GM12873 (cell line): Measurements from ENCODE around the gene ITGAX.

Experiments used
- TF ChIP-seq, protein P1 (sequence below): IDR thresholded peaks from 2 replicates; pipeline ENCODE4 v1.5.1; 2012; ENCODE audit warnings: low read depth, mild to moderate bottlenecking, moderate library complexity, low read length, control low read depth; ENCODE audit not compliant: insufficient read depth; ENCODE audit errors: missing control alignments

ITGAX gene

DNA sequence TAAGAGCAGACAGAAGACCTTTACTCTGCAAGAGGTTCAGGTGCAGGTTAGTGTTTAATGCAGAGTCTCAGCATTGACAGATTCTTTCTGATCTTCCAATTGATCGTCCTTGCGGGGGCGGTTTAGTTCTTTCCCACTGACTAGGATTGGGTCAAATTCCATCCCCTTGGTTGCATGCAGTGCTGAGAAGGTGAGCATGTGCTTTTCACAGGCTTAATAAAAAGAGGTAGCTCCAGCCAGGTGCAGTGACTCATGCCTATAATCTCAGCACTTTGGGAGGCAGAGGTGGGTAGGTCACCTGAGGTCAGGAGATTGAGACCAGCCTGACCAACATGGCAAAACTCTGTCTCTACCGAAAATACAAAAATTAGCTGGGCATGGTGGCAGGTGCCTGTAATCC, 30.7 kb downstream of the ITGAX start:
- TF ChIP-seq, protein P1, sequence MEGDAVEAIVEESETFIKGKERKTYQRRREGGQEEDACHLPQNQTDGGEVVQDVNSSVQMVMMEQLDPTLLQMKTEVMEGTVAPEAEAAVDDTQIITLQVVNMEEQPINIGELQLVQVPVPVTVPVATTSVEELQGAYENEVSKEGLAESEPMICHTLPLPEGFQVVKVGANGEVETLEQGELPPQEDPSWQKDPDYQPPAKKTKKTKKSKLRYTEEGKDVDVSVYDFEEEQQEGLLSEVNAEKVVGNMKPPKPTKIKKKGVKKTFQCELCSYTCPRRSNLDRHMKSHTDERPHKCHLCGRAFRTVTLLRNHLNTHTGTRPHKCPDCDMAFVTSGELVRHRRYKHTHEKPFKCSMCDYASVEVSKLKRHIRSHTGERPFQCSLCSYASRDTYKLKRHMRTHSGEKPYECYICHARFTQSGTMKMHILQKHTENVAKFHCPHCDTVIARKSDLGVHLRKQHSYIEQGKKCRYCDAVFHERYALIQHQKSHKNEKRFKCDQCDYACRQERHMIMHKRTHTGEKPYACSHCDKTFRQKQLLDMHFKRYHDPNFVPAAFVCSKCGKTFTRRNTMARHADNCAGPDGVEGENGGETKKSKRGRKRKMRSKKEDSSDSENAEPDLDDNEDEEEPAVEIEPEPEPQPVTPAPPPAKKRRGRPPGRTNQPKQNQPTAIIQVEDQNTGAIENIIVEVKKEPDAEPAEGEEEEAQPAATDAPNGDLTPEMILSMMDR, result no peak

DNA sequence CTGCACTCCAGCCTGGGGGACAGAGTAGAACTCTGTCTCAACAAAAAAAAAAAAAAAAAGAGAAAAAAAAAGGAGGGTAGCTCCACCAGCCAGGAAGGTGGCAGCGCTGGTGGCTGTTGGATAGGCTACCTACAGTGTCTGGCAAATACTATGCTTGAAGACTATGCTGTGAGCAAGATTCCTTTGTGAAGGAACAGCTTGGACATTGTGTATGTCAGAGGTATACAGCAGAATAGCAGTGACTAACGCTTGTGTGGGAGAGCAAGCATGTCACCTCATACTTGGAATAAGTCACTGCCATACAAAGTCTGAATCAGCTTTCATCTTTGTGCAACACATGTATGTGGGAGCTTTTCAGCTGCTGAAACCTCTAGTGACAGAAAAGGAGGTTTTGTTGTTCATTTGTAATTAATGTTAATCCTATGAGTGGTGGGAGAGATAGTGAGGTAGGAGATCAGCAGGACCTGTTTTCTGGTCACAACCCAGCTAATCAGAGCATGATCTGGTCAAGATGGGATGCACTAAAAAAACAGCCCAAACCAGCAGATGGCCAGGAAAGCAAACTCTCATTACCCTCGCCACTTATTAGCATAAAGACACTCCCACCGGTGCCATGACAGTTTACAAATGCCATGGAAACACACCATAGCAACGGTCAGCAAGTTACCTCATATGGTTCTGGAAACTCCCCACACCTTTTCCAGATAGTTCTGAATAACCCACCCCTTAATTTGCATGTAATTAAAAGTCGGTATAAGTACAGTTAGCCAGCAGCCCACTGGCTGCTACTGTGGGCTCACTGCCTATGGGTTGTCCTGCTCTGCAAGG, 31.4 kb downstream of the ITGAX start:
- TF ChIP-seq, protein P1, result no peak

DNA sequence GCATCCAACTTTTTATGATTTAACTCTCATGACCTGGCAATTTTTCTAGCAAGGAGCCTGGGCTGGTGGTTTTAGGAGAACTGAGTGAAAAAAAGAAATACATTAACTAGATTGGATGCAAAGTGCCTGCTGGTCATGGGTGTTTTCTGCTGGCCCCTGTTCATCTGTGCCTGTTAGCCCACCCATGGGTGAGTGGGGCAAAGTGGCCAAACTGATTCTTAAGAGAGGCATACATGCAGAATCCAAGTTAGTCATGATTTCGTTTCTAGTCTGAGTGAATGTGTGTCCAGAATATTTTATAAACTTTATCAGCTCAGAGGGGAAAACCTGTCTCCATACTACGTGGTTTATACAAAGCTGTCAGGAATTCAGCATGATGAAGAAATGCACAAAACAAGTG, 33.6 kb downstream of the ITGAX start:
- TF ChIP-seq, protein P1, result no peak

DNA sequence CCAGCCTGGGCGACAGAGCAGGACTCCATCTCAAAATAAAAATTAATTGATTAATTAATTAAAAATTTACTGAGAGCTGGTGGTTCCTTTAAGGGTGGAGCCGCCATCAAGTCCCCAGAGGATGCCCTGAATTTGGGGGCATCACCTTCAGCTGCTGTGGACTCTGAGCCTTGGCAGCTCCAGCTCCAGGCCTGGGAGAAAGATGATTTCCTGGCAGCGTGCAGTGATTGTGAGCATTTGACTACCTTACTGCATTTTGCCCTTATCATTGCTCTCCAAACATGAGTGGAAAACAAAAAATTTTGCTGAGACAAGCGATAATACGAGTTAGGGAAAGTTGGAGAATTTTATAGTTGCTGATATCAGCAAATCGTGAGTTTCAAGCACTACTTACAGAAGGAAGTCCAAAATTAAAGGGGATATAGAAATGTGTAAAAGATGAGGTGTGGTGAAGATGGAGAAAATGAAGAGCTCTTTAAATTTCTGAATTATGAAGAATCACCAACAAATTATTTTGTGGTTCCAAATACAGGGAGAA, 35.6 kb downstream of the ITGAX start:
- TF ChIP-seq, protein P1, result no peak

DNA sequence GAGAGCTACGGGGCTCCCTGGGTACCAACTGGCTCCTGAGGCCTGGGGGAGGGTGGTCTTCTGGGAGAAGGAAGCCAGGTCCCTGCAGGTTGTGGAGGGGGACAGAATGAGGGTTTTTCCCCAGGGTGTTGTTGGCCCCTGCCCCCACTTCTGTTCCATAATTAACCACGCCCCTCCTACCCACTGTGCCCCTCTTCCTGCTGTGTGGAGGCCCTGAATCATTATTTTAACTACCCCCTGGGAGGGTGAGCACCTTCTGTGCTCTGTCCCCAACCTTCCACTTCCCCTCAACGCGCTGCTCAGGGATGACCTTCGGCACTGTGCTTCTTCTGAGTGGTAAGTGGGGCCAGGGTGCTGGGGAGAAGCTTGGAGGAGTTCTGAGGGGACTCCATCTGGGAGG, 38.1 kb downstream of the ITGAX start, which contains the start of gene ITGAD:
Gene ITGAD (plus strand): TSS at position 280 of the 400 bp plus-strand sequence. CDS start 26 bp downstream, at position 306.
- TF ChIP-seq, protein P1, result no peak

DNA sequence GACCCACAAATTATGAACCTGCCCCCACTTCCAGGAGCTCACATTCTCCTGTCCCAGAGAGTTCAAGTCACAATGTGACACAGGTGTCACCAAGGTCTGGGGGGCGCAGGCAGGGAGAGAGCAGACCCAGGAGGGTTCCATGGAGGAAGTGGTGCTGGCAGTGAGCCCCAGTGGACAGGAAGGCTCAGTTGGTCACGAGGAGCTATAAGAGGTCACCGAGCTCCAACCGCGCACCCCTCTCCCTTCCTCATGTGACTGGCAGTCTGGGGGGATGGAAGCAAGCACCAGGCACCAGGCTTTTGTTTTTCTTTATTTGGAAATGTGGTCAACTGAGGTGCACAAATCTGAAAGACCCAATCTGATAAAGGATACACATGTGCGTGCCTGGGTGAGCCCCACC, 40.7 kb downstream of the ITGAX start:
- TF ChIP-seq, protein P1, result no peak

DNA sequence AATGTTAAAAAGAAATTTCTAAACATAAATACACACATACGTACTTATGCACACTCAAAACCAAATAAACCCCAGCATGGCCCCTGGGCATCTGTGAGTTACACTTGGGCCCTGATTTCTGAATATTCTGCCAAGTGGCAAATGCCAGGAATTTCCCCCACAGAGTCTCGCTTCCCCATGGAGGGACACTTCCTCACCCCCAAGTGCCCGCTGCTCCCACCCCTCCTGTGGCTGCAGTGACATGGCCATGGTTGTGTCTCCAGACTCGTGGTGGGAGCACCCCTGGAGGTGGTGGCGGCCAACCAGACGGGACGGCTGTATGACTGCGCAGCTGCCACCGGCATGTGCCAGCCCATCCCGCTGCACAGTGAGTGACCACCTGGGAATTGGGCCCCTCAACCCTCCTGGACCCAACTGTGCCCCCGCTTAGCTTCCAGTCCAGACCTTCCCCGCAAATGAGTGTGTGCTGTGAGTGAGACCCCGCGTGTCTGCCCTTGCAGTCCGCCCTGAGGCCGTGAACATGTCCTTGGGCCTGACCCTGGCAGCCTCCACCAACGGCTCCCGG, 42.2 kb downstream of the ITGAX start:
- TF ChIP-seq, protein P1, result no peak
